Measurements from ENCODE around the gene PNPLA1.

GRCh38 chr6:36230371-36230770 lies 39.5 kb upstream of the PNPLA1 start:
- no peak for TF ChIP-seq CTCF (conservative IDR thresholded peaks at IDR 0.05; ENCODE audit: low read depth, low read length)
- TF ChIP-seq EZH2phosphoT487 (IDR thresholded peaks at IDR 0.05; ENCODE audit: borderline replicate concordance, low read length) = no peak
- no peak for TF ChIP-seq EZH2 (IDR thresholded peaks at IDR 0.05; ENCODE audit: low read length, unreplicated experiment)
